KOPT-K1 (cell line): ENCODE results near the gene GCLM.

ENCODE experiments used
- H3K27ac ChIP-seq: fragments of 200-600 bp; sonication (generic); 2 replicates; pipeline ENCODE4 v1.5.1; 2016; ENCODE audit warnings: antibody characterized with exemption, mild to moderate bottlenecking, low read depth, low read length; ENCODE audit not compliant: poor library complexity, severe bottlenecking
- H3K36me3 ChIP-seq: fragments of 200-600 bp; sonication (generic); 2 replicates; pipeline ENCODE4 v1.5.1; 2017; ENCODE audit warnings: antibody characterized with exemption, mild to moderate bottlenecking, low read length, moderate library complexity; ENCODE audit not compliant: insufficient read depth
- H3K9me3 ChIP-seq: fragments of 200-600 bp; sonication (generic); 2 replicates; pipeline ENCODE4 v1.5.1; 2017; ENCODE audit warnings: antibody characterized with exemption, low read length, mild to moderate bottlenecking; ENCODE audit not compliant: insufficient read depth, poor library complexity, severe bottlenecking

GCLM gene

DNA sequence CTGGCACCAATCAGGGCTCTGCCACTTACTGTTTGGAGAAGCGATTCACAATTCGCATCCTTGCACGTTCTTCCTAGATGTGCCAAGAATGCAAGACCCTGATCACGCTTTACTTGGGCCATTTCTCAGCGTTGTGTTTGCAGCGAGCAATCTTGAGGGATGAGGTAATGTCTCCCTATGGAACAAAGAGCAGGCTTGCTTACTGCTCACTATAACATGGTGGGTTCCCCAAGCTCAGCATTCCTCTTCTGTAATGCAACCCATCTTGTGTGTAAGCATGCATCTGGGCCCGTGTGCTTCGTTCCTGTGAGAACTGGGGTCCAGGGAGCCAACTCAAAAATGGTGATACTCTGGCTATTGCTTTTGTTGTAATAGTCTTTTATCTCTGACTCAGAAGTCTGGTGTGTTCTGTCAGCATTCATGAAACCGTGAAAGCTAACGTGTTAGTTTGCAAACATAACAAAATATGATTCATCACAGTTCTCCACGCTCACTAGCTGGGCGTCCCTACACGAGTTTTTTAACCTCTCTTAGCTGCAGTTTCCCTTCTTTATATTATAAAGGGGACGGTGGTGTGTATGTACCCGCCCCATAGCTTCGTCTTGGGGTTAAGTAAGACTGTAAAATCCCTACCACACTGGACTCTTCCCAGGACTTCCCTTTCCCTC lies 63.6 kb downstream of the GCLM start:
- Histone ChIP-seq H3K9me3 (no peaks in the 10 kb centered on the region), H3K36me3 (no peaks in the 10 kb centered on the region; the same call in 1 of the 2 replicates), H3K27ac (peak overlapping the region; percentile 72)

DNA sequence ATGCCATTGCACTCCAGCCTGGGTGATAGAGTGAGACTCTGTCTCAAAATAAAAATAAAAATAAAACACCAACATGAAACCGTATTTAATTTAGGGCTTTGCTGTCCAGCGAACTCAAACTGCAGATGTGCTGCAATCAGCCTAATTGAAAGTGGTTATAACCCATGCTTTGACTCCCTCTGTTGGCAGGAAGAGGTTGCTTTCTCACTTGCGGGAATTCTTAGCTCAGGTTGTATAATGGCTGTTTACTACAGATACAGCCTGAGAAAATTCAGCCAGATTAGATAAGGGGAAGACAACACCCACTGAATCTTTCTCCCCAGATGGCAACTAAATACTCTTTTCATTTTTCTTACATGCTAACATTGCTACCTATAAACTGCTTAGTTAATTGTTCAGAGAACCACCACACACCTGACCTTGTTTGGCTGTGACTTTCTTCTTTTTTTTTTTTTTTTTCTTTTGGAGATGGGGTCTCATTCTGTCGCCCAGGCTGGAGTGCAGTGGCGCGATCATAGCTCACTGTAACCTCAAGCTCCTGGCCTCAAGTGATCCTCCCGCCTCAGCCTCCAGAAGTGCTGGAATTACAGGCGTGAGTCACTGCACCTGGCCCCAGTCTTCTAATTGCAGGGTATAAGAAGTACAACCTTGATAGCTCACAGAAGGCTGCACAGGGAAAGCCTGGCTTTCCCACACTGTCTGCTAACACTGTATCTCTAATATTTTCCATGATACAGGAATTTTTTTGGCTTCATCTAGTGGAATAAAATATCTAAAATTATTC lies 64.8 kb downstream of the GCLM start:
- Histone ChIP-seq H3K36me3 (no peaks in the 10 kb centered on the region; the same call in 1 of the 2 replicates), H3K9me3 (no peaks in the 10 kb centered on the region), H3K27ac (no peak overlapping the region)

DNA sequence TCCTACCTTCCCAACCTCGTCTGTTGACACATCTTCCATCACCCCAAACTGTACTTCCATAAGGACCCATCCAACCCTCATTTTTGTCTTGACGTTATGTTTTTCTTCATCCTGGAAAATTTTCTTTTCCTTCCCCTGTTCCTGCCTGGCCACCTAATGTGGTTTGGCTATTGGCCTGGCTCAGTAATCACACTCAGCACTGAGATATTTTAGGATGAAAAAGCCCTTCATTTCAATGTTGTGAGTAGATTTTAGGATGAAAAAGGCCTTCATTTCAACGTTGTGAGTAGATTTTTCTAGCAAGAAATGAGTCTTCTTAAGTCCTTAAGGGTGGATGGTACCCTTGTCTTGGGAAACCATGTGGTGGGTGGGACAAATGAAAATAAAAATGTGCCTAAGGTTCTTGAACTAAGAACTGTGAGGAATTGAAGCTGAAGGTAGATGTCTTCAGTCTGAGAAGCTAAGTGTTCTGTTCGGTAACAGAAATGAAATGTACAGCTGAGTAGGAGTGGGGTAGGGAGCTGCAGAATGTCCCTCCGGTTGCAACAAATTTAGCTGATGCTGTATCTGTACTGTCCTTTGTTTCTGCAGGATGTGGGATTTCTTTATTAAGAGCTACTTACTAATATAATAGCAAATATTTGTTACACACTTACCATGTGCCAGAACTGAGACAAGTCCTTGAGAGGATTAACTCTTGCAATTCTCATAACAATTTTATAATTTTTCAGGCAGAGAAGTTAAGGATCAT lies 66.3 kb downstream of the GCLM start:
- Histone ChIP-seq H3K27ac (no peak overlapping the region), H3K9me3 (no peaks in the 10 kb centered on the region)

GRCh38 chr1:93841771-93842170 lies 67.5 kb downstream of the GCLM start:
- Histone ChIP-seq H3K9me3 (no peaks in the 10 kb centered on the region), H3K36me3 (no peaks in the 10 kb centered on the region; the same call in 1 of the 2 replicates), H3K27ac (no peak overlapping the region)

More for the DNA sequence above, 66.3 kb downstream of the GCLM start:
- no peaks in the 10 kb centered on the region; the same call in 1 of the 2 replicates for H3K36me3 ChIP-seq

- H3K36me3 ChIP-seq: no peaks in the 10 kb centered on the region; the same call in 1 of the 2 replicates
- H3K27ac ChIP-seq: no peak overlapping the region
- H3K9me3 ChIP-seq: no peaks in the 10 kb centered on the region
Observed at GRCh38 chr1:93840956-93841482, 68.2 kb downstream of the GCLM start.

DNA sequence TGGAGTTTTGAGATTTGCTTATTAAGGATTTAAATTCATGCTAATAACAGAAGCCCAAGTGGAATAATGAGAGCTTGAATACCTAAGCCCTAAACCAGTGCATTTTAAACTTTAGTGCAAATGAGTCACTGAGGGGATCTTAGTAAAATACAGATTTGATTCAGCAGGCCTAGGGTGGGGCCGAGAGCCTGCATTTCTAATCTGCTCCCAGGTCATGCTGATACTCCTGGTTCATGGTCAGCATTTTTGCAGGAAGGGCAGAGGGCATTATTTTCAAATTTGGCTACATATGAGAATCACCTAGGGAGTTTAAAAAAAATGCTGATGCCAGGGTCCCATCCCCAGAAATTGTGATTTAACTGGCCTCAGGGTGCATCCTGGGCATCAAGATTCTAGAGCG lies 69.5 kb downstream of the GCLM start:
- no peaks in the 10 kb centered on the region; the same call in 1 of the 2 replicates for H3K36me3 ChIP-seq
- no peak overlapping the region for H3K27ac ChIP-seq
- no peaks in the 10 kb centered on the region for H3K9me3 ChIP-seq

DNA sequence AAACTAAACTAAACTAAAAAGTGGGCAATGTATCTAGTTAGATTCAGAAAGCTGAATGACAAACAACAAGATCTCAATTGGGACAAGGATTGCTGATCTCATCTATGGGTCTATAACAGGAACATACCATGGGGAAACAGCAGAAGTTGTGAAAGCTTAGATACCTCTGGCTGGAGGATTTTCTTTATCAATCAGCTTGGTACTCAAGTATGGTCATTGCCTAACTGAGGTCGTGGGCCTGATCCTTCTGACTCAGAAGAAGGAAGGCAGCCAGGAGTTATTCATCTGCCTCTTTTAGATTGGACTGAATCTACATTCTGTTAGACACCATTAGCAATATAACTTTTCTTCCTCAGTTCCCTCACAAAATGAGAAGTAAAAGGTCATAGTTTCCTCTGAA lies 69.9 kb downstream of the GCLM start:
- Histone ChIP-seq H3K36me3 (no peaks in the 10 kb centered on the region; the same call in 1 of the 2 replicates), H3K27ac (no peak overlapping the region), H3K9me3 (no peaks in the 10 kb centered on the region)

GRCh38 chr1:93837961-93838360 lies 71.3 kb downstream of the GCLM start:
- H3K36me3 ChIP-seq: no peaks in the 10 kb centered on the region
- H3K9me3 ChIP-seq: peaks cover 11% of the 10 kb centered on the region
- H3K27ac ChIP-seq: no peak overlapping the region
